ENCODE data around the gene KCNMB1. TPM values are rescaled to one million over a fixed set of nuclear protein-coding genes. Genes with fewer than 3 reads are reported as not detected.

The KCNMB1 gene
- total RNA-seq, 1 donor from 2014 or later, result 0.29 TPM

GRCh38 chr5:170365011-170365410 is 24.2 kb downstream of the KCNMB1 start:
- TF ChIP-seq, protein P1, sequence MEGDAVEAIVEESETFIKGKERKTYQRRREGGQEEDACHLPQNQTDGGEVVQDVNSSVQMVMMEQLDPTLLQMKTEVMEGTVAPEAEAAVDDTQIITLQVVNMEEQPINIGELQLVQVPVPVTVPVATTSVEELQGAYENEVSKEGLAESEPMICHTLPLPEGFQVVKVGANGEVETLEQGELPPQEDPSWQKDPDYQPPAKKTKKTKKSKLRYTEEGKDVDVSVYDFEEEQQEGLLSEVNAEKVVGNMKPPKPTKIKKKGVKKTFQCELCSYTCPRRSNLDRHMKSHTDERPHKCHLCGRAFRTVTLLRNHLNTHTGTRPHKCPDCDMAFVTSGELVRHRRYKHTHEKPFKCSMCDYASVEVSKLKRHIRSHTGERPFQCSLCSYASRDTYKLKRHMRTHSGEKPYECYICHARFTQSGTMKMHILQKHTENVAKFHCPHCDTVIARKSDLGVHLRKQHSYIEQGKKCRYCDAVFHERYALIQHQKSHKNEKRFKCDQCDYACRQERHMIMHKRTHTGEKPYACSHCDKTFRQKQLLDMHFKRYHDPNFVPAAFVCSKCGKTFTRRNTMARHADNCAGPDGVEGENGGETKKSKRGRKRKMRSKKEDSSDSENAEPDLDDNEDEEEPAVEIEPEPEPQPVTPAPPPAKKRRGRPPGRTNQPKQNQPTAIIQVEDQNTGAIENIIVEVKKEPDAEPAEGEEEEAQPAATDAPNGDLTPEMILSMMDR (IDR thresholded peaks at IDR 0.05; ENCODE audit: partially characterized antibody, unreplicated experiment), result no peak
- no peaks in the 10 kb centered on the region for H3K36me3 Mint-ChIP-seq (ENCODE audit: unreplicated experiment)
- no peak overlapping the region for H3K4me3 Mint-ChIP-seq (ENCODE audit: unreplicated experiment)
- no peak overlapping the region for H3K27ac Mint-ChIP-seq (ENCODE audit: unreplicated experiment)
- no peaks in the 10 kb centered on the region for H3K27me3 Mint-ChIP-seq (ENCODE audit: unreplicated experiment)
- no peaks in the 10 kb centered on the region for H3K9me3 Mint-ChIP-seq (ENCODE audit: unreplicated experiment)
- DNase-seq, result no peak
- peaks cover 10% of the 10 kb centered on the region for H3K4me1 Mint-ChIP-seq (ENCODE audit: low read depth, unreplicated experiment)

DNA sequence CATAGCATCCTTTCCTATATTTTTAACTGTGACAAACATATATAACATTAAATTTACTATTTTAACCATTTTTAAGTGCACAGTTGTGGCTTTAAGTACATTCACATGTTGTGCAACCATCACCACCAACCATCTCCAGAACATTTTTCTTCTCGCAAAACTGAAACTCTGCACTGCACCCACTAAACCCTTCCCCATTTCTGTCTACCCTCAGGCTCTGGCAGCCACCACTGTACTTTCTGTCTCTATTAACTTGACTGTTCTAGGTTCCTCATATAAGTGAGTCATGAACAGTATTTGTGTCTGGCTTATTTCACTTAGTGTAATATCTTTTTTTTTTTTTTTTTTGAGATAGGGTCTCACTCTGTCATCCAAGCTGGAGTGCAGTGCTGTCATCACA is 25.5 kb downstream of the KCNMB1 start:
- Mint-ChIP-seq H3K4me3 (ENCODE audit: unreplicated experiment) (no peak overlapping the region), H3K4me1 (ENCODE audit: low read depth, unreplicated experiment) (peaks cover 10% of the 10 kb centered on the region), H3K36me3 (ENCODE audit: unreplicated experiment) (no peaks in the 10 kb centered on the region), H3K27ac (ENCODE audit: unreplicated experiment) (no peak overlapping the region), H3K9me3 (ENCODE audit: unreplicated experiment) (no peaks in the 10 kb centered on the region), H3K27me3 (ENCODE audit: unreplicated experiment) (peaks cover 1% of the 10 kb centered on the region)
- TF ChIP-seq, protein P1 (IDR thresholded peaks at IDR 0.05; ENCODE audit: partially characterized antibody, unreplicated experiment), result no peak
- no peak for DNase-seq

- Mint-ChIP-seq H3K4me3 (ENCODE audit: unreplicated experiment) (no peak overlapping the region), H3K9me3 (ENCODE audit: unreplicated experiment) (no peaks in the 10 kb centered on the region)
Observed at GRCh38 chr5:170362656-170363055, 26.5 kb downstream of the KCNMB1 start.

DNA sequence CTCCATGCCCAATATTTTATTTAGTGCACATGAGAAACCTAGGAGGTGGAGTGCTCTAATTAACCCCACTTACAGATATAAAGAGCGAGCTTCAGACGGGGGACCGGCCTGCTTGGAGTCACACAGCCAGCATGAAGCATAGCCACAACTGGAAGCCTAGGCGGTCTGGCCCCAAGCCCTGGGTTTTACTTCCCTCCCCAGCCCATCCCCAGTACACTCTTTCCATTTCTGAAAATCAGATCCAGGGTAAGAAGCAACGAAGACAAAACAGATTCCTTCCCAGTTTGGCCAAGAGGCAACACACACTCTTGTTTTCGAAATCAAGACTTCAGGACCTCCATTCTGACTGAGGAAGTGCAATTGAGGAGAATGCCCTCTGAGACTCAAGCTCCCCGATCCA is 27.1 kb downstream of the KCNMB1 start:
- TF ChIP-seq, protein P1 (IDR thresholded peaks at IDR 0.05; ENCODE audit: partially characterized antibody, unreplicated experiment), result no peak
- Mint-ChIP-seq H3K4me3 (ENCODE audit: unreplicated experiment) (no peak overlapping the region), H3K4me1 (ENCODE audit: low read depth, unreplicated experiment) (peaks cover 4% of the 10 kb centered on the region), H3K36me3 (ENCODE audit: unreplicated experiment) (no peaks in the 10 kb centered on the region), H3K27me3 (ENCODE audit: unreplicated experiment) (peaks cover 1% of the 10 kb centered on the region), H3K27ac (ENCODE audit: unreplicated experiment) (no peak overlapping the region), H3K9me3 (ENCODE audit: unreplicated experiment) (no peaks in the 10 kb centered on the region)
- DNase-seq, result no peak

More at GRCh38 chr5:170362656-170363055, 26.5 kb downstream of the KCNMB1 start:
- Mint-ChIP-seq H3K4me1 (ENCODE audit: low read depth, unreplicated experiment) (peaks cover 6% of the 10 kb centered on the region), H3K27me3 (ENCODE audit: unreplicated experiment) (peaks cover 1% of the 10 kb centered on the region), H3K27ac (ENCODE audit: unreplicated experiment) (no peak overlapping the region), H3K36me3 (ENCODE audit: unreplicated experiment) (no peaks in the 10 kb centered on the region)
- no peak for DNase-seq
- TF ChIP-seq, protein P1 (IDR thresholded peaks at IDR 0.05; ENCODE audit: partially characterized antibody, unreplicated experiment), result no peak

- H3K27me3 Mint-ChIP-seq (ENCODE audit: unreplicated experiment), result peaks cover 1% of the 10 kb centered on the region
- TF ChIP-seq, protein P1 (IDR thresholded peaks at IDR 0.05; ENCODE audit: partially characterized antibody, unreplicated experiment), result no peak
- H3K9me3 Mint-ChIP-seq (ENCODE audit: unreplicated experiment), result no peaks in the 10 kb centered on the region
- no peak overlapping the region for H3K27ac Mint-ChIP-seq (ENCODE audit: unreplicated experiment)
- no peak overlapping the region for H3K4me3 Mint-ChIP-seq (ENCODE audit: unreplicated experiment)
- H3K4me1 Mint-ChIP-seq (ENCODE audit: low read depth, unreplicated experiment), result peaks cover 6% of the 10 kb centered on the region
- no peak for DNase-seq
- H3K36me3 Mint-ChIP-seq (ENCODE audit: unreplicated experiment), result no peaks in the 10 kb centered on the region
Observed at GRCh38 chr5:170361616-170362015, 27.6 kb downstream of the KCNMB1 start.

Data from glutamatergic neuron (in vitro differentiated cells).